SU-DHL-6 (cell line): ENCODE data around the gene REEP3.

Source experiments
- H2AFZ ChIP-seq: fragments of 200-600 bp; sonication (generic); 2 replicates; pipeline ENCODE4 v1.6.1; 2014; ENCODE audit warnings: low read depth, mild to moderate bottlenecking, moderate library complexity, mixed read lengths, antibody characterized with exemption, low read length; ENCODE audit not compliant: severe bottlenecking
- H3F3A ChIP-seq: fragments of 200-600 bp; shearing (Covaris generic); 2 replicates; pipeline ENCODE4 v1.6.0; 2016; ENCODE audit warnings: antibody characterized with exemption, mild to moderate bottlenecking; ENCODE audit not compliant: insufficient read depth
- H3K27ac ChIP-seq: fragments of 200-600 bp; sonication (generic); 2 replicates; pipeline ENCODE4 v1.5.1; 2016; ENCODE audit warnings: low read depth, mild to moderate bottlenecking, low read length, moderate library complexity, mixed read lengths
- H3K27me3 ChIP-seq: fragments of 200-600 bp; sonication (generic), shearing (Covaris generic); 2 replicates; pipeline ENCODE4 v1.6.0; 2014; ENCODE audit warnings: mild to moderate bottlenecking, low read length
- H3K36me3 ChIP-seq: fragments of 200-600 bp; sonication (generic); 2 replicates; pipeline ENCODE4 v1.6.1; 2014; ENCODE audit warnings: mild to moderate bottlenecking, low read length, mixed read lengths
- H3K4me2 ChIP-seq: fragments of 300-600, 200-600 bp; shearing (Covaris generic), sonication (generic); 2 replicates; pipeline ENCODE4 v1.6.0; 2014; ENCODE audit warnings: low read length, low read depth, mild to moderate bottlenecking; ENCODE audit not compliant: poor library complexity, severe bottlenecking
- H3K4me3 ChIP-seq: fragments of 200-600 bp; sonication (generic); 2 replicates; pipeline ENCODE4 v1.5.1; 2014; ENCODE audit warnings: antibody characterized with exemption, low read length, mild to moderate bottlenecking, mixed read lengths; ENCODE audit not compliant: insufficient read depth, poor library complexity, severe bottlenecking
- H3K79me2 ChIP-seq: fragments of 200-600 bp; sonication (generic); 2 replicates; pipeline ENCODE4 v1.6.1; 2014; ENCODE audit warnings: mild to moderate bottlenecking, low read length, moderate library complexity; ENCODE audit not compliant: insufficient read depth
- H3K9ac ChIP-seq: fragments of 200-600 bp; sonication (generic); 2 replicates; pipeline ENCODE4 v1.7.0; 2014; ENCODE audit warnings: mild to moderate bottlenecking, low read length
- H3K9me2 ChIP-seq: fragments of 200-600 bp; sonication (generic); replicated peaks from 2 replicates; pipeline ENCODE4 v1.6.1; 2014; ENCODE audit warnings: low read length; ENCODE audit not compliant: insufficient read depth
- H3K9me3 ChIP-seq: fragments of 200-600 bp; sonication (generic); 2 replicates; pipeline ENCODE4 v1.6.1; 2014; ENCODE audit warnings: low read length, mixed read lengths; ENCODE audit not compliant: insufficient read depth
- H4K20me1 ChIP-seq: fragments of 200-600 bp; sonication (generic); 2 replicates; pipeline ENCODE4 v1.6.1; 2014; ENCODE audit warnings: low read depth, mild to moderate bottlenecking, antibody characterized with exemption, low read length, moderate library complexity, mixed read lengths
- EZH2phosphoT487 ChIP-seq: fragments of 200-600 bp; sonication (generic), shearing (Covaris generic); conservative IDR thresholded peaks from 2 replicates; pipeline ENCODE4 v1.6.1; 2018; ENCODE audit warnings: mild to moderate bottlenecking, antibody characterized with exemption, low read length, moderate library complexity, mixed read lengths
- TF ChIP-seq, protein P1 (sequence below): fragments of 200-600 bp; sonication (generic); IDR thresholded peaks from one replicate; pipeline ENCODE4 v1.5.1; 2017; ENCODE audit warnings: antibody characterized with exemption, mild to moderate bottlenecking, low read length, moderate library complexity; ENCODE audit not compliant: insufficient read depth, poor library complexity, severe bottlenecking

REEP3 gene

DNA sequence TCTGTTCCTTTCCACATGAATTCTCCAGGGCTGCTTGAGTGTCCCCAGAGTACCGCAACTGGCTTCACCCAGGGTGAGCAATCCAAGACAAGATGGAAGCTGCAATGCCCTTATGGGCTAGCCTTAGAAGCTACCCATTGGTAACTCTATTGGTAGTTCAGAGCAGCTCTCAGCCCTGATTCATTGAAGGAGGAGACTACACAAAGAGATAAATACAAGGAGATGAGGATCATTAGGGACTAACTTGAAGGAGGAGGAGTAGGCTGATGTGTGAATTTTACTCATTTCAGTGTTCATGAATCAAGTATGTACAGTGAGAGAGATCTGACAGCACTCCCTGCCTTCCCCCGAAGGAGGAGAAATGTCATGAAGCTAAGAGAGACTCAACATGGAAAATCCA is 124.0 kb downstream of the REEP3 start:
- no peak overlapping the region for H3K4me3 ChIP-seq
- no peak overlapping the region for H2AFZ ChIP-seq
- no peaks in the 10 kb centered on the region for H3K36me3 ChIP-seq
- no peak overlapping the region for H3K27ac ChIP-seq
- H3K4me2 ChIP-seq, result no peak overlapping the region
- H4K20me1 ChIP-seq, result no peaks in the 10 kb centered on the region
- H3K9ac ChIP-seq, result no peak overlapping the region
- H3K9me2 ChIP-seq, result no peaks in the 10 kb centered on the region
- no peaks in the 10 kb centered on the region for H3K79me2 ChIP-seq
- no peak for TF ChIP-seq EZH2phosphoT487
- TF ChIP-seq, protein P1, sequence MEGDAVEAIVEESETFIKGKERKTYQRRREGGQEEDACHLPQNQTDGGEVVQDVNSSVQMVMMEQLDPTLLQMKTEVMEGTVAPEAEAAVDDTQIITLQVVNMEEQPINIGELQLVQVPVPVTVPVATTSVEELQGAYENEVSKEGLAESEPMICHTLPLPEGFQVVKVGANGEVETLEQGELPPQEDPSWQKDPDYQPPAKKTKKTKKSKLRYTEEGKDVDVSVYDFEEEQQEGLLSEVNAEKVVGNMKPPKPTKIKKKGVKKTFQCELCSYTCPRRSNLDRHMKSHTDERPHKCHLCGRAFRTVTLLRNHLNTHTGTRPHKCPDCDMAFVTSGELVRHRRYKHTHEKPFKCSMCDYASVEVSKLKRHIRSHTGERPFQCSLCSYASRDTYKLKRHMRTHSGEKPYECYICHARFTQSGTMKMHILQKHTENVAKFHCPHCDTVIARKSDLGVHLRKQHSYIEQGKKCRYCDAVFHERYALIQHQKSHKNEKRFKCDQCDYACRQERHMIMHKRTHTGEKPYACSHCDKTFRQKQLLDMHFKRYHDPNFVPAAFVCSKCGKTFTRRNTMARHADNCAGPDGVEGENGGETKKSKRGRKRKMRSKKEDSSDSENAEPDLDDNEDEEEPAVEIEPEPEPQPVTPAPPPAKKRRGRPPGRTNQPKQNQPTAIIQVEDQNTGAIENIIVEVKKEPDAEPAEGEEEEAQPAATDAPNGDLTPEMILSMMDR, result no peak
- no peaks in the 10 kb centered on the region for H3F3A ChIP-seq
- H3K9me3 ChIP-seq, result no peaks in the 10 kb centered on the region
- H3K27me3 ChIP-seq, result no peaks in the 10 kb centered on the region

DNA sequence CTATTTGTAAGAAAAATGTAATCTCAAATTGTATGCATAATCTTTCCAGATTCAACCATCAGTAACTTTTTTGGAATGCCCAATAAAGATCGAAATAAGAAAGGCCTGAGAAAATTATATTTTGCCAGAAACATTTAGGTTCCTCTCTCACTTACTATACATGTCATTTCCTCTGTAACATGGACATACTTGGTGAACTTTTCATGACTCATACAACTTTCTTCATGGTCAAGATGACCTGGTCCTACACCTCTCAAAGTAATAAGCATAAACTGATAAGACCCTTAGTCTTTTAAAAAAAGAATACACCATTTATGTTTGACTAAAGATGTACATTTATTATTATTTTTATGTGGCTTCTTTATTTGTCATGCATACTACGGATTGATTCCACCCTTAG is 125.3 kb downstream of the REEP3 start:
- Histone ChIP-seq H3K9ac (no peak overlapping the region), H3F3A (no peaks in the 10 kb centered on the region), H3K9me3 (no peaks in the 10 kb centered on the region), H3K79me2 (no peaks in the 10 kb centered on the region), H3K4me3 (no peak overlapping the region), H3K36me3 (no peaks in the 10 kb centered on the region), H4K20me1 (no peaks in the 10 kb centered on the region), H3K4me2 (no peak overlapping the region), H3K9me2 (no peaks in the 10 kb centered on the region), H3K27ac (no peak overlapping the region), H3K27me3 (no peaks in the 10 kb centered on the region), H2AFZ (no peak overlapping the region)
- no peak for TF ChIP-seq EZH2phosphoT487
- TF ChIP-seq, protein P1, result no peak

DNA sequence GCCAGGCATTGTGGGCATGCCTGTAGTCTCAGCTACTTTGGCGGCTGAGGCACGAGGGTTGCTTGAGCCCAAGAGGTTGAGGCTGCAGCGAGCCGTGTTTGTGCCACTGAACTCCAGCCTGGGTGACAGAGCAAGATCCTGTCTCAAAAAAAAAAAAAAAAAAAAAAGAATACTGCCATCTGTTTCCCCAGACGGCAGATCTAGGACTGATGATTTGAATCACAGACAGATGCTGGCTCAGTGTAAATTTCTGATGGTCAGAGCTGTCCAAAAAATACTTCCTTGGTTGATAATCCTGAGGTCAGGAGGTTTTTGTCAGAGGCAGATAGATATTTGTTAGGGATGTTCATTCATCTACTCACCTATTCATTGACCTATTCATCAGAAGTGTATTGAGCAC is 130.7 kb downstream of the REEP3 start:
- H4K20me1 ChIP-seq, result no peaks in the 10 kb centered on the region
- no peaks in the 10 kb centered on the region for H3F3A ChIP-seq
- TF ChIP-seq, protein P1, result no peak
- no peak for TF ChIP-seq EZH2phosphoT487
- no peaks in the 10 kb centered on the region for H3K79me2 ChIP-seq
- H3K36me3 ChIP-seq, result no peaks in the 10 kb centered on the region
- H3K27me3 ChIP-seq, result no peaks in the 10 kb centered on the region
- no peak overlapping the region for H3K27ac ChIP-seq
- no peaks in the 10 kb centered on the region for H3K9me2 ChIP-seq
- H3K9ac ChIP-seq, result no peak overlapping the region
- H3K4me2 ChIP-seq, result no peak overlapping the region
- no peak overlapping the region for H3K4me3 ChIP-seq
- no peaks in the 10 kb centered on the region for H3K9me3 ChIP-seq
- H2AFZ ChIP-seq, result no peak overlapping the region
